MM.1S (cell line): ENCODE measurements around the gene DTX1.

ENCODE experiments used
- DNase-seq: peaks from one replicate; pipeline ENCODE4 v3.0.0-alpha.2; 2015
- H2AFZ ChIP-seq: fragments of 300-600 bp; sonication (generic); 2 replicates; pipeline ENCODE4 v1.6.0; 2016; ENCODE audit warnings: antibody characterized with exemption, low read length
- H3F3A ChIP-seq: fragments of 300-600 bp; sonication (generic); 2 replicates; pipeline ENCODE4 v1.6.1; 2016; ENCODE audit warnings: mild to moderate bottlenecking, antibody characterized with exemption, low read length, moderate library complexity, mixed read lengths; ENCODE audit not compliant: insufficient read depth
- H3K27ac ChIP-seq: fragments of 300-600 bp; sonication (generic); 2 replicates; pipeline ENCODE4 v1.5.1; 2016; ENCODE audit warnings: mild to moderate bottlenecking, low read length
- H3K27me3 ChIP-seq: fragments of 300-600 bp; sonication (generic); replicated peaks from 2 replicates; pipeline ENCODE4 v1.6.0; 2016; ENCODE audit warnings: low read length; ENCODE audit not compliant: insufficient read depth
- H3K36me3 ChIP-seq: fragments of 300-600 bp; sonication (generic); replicated peaks from 2 replicates; pipeline ENCODE4 v1.6.1; 2016; ENCODE audit warnings: mild to moderate bottlenecking, low read length, mixed read lengths; ENCODE audit not compliant: insufficient read depth
- H3K4me1 ChIP-seq: fragments of 300-600 bp; sonication (generic); 2 replicates; pipeline ENCODE4 v1.6.1; 2016; ENCODE audit warnings: low read length, mixed read lengths
- H3K4me2 ChIP-seq: fragments of 300-600 bp; sonication (generic); 2 replicates; pipeline ENCODE4 v1.6.0; 2016; ENCODE audit warnings: low read depth, low read length
- H3K4me3 ChIP-seq: fragments of 300-600 bp; sonication (generic); 2 replicates; pipeline ENCODE4 v1.5.1; 2016; ENCODE audit warnings: low read length, mixed read lengths
- H3K79me2 ChIP-seq: fragments of 300-600 bp; sonication (generic); 2 replicates; pipeline ENCODE4 v1.6.1; 2016; ENCODE audit warnings: mixed run types, low read length, mixed read lengths
- H3K9ac ChIP-seq: fragments of 300-600 bp; sonication (generic); 2 replicates; pipeline ENCODE4 v1.6.1; 2016; ENCODE audit warnings: low read length, mixed read lengths
- H3K9me2 ChIP-seq: fragments of 300-600 bp; sonication (generic); replicated peaks from 2 replicates; pipeline ENCODE4 v1.6.1; 2016; ENCODE audit warnings: mild to moderate bottlenecking, low read length, mixed read lengths; ENCODE audit not compliant: insufficient read depth
- H3K9me3 ChIP-seq: fragments of 300-600 bp; sonication (generic); replicated peaks from 2 replicates; pipeline ENCODE4 v1.6.1; 2016; ENCODE audit warnings: mild to moderate bottlenecking, low read length, mixed read lengths; ENCODE audit not compliant: insufficient read depth
- H4K20me1 ChIP-seq: fragments of 300-600 bp; sonication (generic); 2 replicates; pipeline ENCODE4 v1.6.1; 2016; ENCODE audit warnings: mild to moderate bottlenecking, low read length, moderate library complexity, mixed read lengths; ENCODE audit not compliant: insufficient read depth
- CTCF ChIP-seq: fragments of 300-600 bp; sonication (generic); IDR thresholded peaks from 2 replicates; pipeline ENCODE4 v1.5.1; 2016; ENCODE audit warnings: antibody characterized with exemption, low read length, mixed read lengths
- EZH2 ChIP-seq: fragments of 300-600 bp; sonication (generic); optimal IDR thresholded peaks from 2 replicates; pipeline ENCODE3; 2017; ENCODE audit warnings: low read depth, mild to moderate bottlenecking, antibody characterized with exemption, low read length, mixed read lengths
- EZH2phosphoT487 ChIP-seq: fragments of 300-600 bp; sonication (generic); IDR thresholded peaks from 2 replicates; pipeline ENCODE4 v1.6.1; 2018; ENCODE audit warnings: antibody characterized with exemption, low read length

Gene DTX1

GRCh38 chr12:113050795-113051194 lies 5.7 kb upstream of the DTX1 start:
- no peak overlapping the region for H3K27ac ChIP-seq
- DNase-seq: no peak
- no peaks in the 10 kb centered on the region for H3K4me1 ChIP-seq
- no peaks in the 10 kb centered on the region for H3K36me3 ChIP-seq
- no peaks in the 10 kb centered on the region for H3F3A ChIP-seq
- TF ChIP-seq EZH2 (no peak), EZH2phosphoT487 (no peak), CTCF (no peak)
- H4K20me1 ChIP-seq: no peaks in the 10 kb centered on the region
- no peak overlapping the region for H3K4me2 ChIP-seq
- H3K9ac ChIP-seq: no peak overlapping the region
- H2AFZ ChIP-seq: no peak overlapping the region
- no peaks in the 10 kb centered on the region for H3K9me3 ChIP-seq
- no peaks in the 10 kb centered on the region; the same call in 1 of the 2 replicates for H3K27me3 ChIP-seq
- no peaks in the 10 kb centered on the region for H3K9me2 ChIP-seq
- H3K4me3 ChIP-seq: no peak overlapping the region
- no peaks in the 10 kb centered on the region for H3K79me2 ChIP-seq

DNA sequence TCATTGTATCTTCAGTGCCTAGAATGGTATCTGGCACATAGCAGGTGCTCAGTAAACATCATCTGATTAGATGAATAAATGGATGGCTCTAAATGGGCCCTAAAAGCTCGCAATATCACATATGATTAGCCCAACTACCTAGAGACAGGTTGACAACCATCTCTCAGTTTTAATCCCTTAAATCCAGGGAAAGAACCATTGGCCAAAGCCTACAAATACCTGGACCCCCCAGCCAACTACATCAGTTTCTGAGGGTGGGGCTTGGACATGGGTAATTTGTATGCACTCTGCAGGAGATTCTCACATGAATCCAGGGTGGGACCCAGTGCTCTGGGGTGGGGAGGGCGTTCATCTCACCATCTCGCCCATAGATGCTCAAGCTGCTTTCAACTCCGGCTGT lies 4.8 kb upstream of the DTX1 start:
- Histone ChIP-seq H3K79me2 (no peaks in the 10 kb centered on the region), H3K9ac (no peak overlapping the region), H3K27me3 (peaks cover 6% of the 10 kb centered on the region), H2AFZ (no peak overlapping the region), H3K4me2 (no peak overlapping the region), H3K4me1 (no peaks in the 10 kb centered on the region), H3F3A (no peaks in the 10 kb centered on the region), H3K9me3 (no peaks in the 10 kb centered on the region), H3K36me3 (no peaks in the 10 kb centered on the region), H3K4me3 (no peak overlapping the region), H3K9me2 (no peaks in the 10 kb centered on the region), H4K20me1 (no peaks in the 10 kb centered on the region), H3K27ac (no peak overlapping the region)
- TF ChIP-seq EZH2 (no peak), EZH2phosphoT487 (no peak), CTCF (no peak)
- no peak for DNase-seq

GRCh38 chr12:113052326-113052725 lies 4.2 kb upstream of the DTX1 start:
- Histone ChIP-seq H3K9me2 (no peaks in the 10 kb centered on the region), H3K36me3 (no peaks in the 10 kb centered on the region), H3K27ac (no peak overlapping the region), H3K4me2 (no peak overlapping the region), H2AFZ (no peak overlapping the region), H3K79me2 (no peaks in the 10 kb centered on the region), H3K9me3 (no peaks in the 10 kb centered on the region), H4K20me1 (no peaks in the 10 kb centered on the region), H3K9ac (no peak overlapping the region), H3K4me3 (no peak overlapping the region), H3F3A (no peaks in the 10 kb centered on the region), H3K27me3 (peaks cover 6% of the 10 kb centered on the region), H3K4me1 (no peaks in the 10 kb centered on the region)
- no peak for TF ChIP-seq EZH2
- TF ChIP-seq EZH2phosphoT487: no peak
- no peak for TF ChIP-seq CTCF
- DNase-seq: no peak
